Neutrophil (primary cell): Measurements from ENCODE around the gene RUNX2.

Experiments
- H3K27ac ChIP-seq: fragments of 200-600 bp; sonication (generic); 2 replicates; pipeline ENCODE4 v1.5.1; 2016; ENCODE audit warnings: mild to moderate bottlenecking, moderate library complexity
- H3K27me3 ChIP-seq: fragments of 200-600 bp; sonication (generic); 2 replicates; pipeline ENCODE4 v1.6.0; 2016; ENCODE audit warnings: mild to moderate bottlenecking
- H3K36me3 ChIP-seq: fragments of 200-600 bp; sonication (generic); 2 replicates; pipeline ENCODE4 v1.5.1; 2017
- H3K4me1 ChIP-seq, 2 experiments: fragments of 200-600 bp in 1 of 2; sonication (generic) in 1 of 2; 1 replicate in 1 of 2; 2 replicates in 1 of 2; pipeline versions ENCODE4 v1.5.1 to v1.6.1; 2013 to 2016; ENCODE audit warnings: low read depth in 1 of 2, low read length in 1 of 2, mild to moderate bottlenecking in 1 of 2, moderate library complexity in 1 of 2; ENCODE audit not compliant: control insufficient read depth in 1 of 2, insufficient read depth in 1 of 2
- H3K4me3 ChIP-seq, 2 experiments: fragments of 200-600 bp in 1 of 2; sonication (generic) in 1 of 2; 1 replicate in 1 of 2; 2 replicates in 1 of 2; pipeline ENCODE4 v1.5.1; 2013 to 2016; ENCODE audit warnings: low read depth in 1 of 2, low read length in 1 of 2, mild to moderate bottlenecking in 1 of 2, moderate library complexity in 1 of 2
- H3K9me3 ChIP-seq: fragments of 200-600 bp; sonication (generic); 2 replicates; pipeline ENCODE4 v1.5.1; 2016
- CTCF ChIP-seq: fragments of 200-600 bp; sonication (generic); IDR thresholded peaks from 2 replicates; pipeline ENCODE4 v1.5.1; 2016; ENCODE audit warnings: antibody characterized with exemption

Gene RUNX2

DNA sequence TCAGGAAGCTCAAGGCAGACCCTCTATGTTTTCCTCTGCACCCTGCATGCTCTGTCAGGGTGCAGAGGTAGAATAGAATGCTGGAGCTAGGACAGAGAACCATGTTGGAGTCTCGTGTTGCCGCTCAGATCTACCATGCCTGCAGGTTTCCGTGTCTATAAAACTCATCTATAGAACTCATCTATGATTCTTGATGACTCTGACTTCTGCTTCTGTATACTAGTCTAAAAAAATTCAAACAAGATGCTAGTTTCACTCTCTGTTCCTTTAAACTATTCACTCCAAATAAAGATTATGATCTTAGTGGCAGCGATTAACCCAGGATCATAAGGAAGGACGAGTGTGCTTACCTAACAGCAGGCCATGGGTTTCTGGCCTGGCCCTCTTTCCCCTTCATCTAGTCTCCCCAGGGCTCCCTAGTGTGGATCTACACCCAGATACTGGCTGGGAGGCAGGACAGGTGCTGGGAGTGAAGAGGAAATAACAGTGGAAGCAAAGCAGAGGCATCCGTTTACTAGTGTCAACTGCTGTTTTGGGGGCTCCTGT lies 212.3 kb downstream of the RUNX2 start:
- peaks cover 9 to 19% of the 10 kb centered on the region in 2 experiments for H3K4me1 ChIP-seq
- H3K27me3 ChIP-seq = no peaks in the 10 kb centered on the region
- H3K9me3 ChIP-seq = no peaks in the 10 kb centered on the region
- no peak for TF ChIP-seq CTCF
- no peak overlapping the region for H3K27ac ChIP-seq
- H3K36me3 ChIP-seq = peaks cover 11% of the 10 kb centered on the region
- H3K4me3 ChIP-seq = no peak overlapping the region

DNA sequence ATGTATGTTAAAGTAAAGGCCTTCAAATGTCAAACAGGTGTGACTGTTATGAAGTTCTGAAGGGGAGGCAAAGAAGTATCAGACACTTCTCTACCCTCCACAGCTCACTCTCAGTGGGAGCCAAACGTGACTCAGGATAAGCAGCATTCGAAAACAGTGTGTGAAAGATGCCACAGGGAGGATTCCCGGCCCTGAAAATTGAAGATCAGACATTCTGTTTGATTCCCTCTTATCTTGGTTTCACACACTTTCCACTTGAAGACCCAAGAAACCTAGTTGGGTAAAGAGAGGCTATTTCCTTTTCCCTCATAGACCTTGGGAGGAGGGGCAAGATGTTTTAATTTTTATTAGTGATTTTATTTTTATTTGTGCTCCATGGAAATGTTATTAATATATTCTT lies 213.8 kb downstream of the RUNX2 start:
- Histone ChIP-seq H3K4me3 (no peak overlapping the region), H3K27me3 (no peaks in the 10 kb centered on the region), H3K4me1 (peaks cover 0 to 10% of the 10 kb centered on the region in 2 experiments), H3K9me3 (no peaks in the 10 kb centered on the region), H3K27ac (no peak overlapping the region), H3K36me3 (peaks cover 15% of the 10 kb centered on the region)
- TF ChIP-seq CTCF = no peak

GRCh38 chr6:45543298-45544235 lies 215.4 kb downstream of the RUNX2 start:
- no peak for TF ChIP-seq CTCF
- Histone ChIP-seq H3K27ac (no peak overlapping the region), H3K4me3 (no peak overlapping the region)

GRCh38 chr6:45545416-45545815 lies 217.3 kb downstream of the RUNX2 start:
- no peaks in the 10 kb centered on the region for H3K9me3 ChIP-seq
- H3K4me3 ChIP-seq = no peak overlapping the region
- H3K36me3 ChIP-seq = peaks cover 22% of the 10 kb centered on the region
- no peak overlapping the region for H3K27ac ChIP-seq
- peaks cover 3 to 19% of the 10 kb centered on the region in 2 experiments for H3K4me1 ChIP-seq
- TF ChIP-seq CTCF = no peak
- no peaks in the 10 kb centered on the region for H3K27me3 ChIP-seq

More at GRCh38 chr6:45543298-45544235, 215.4 kb downstream of the RUNX2 start:
- H3K9me3 ChIP-seq = no peaks in the 10 kb centered on the region
- no peaks in the 10 kb centered on the region for H3K27me3 ChIP-seq
- peaks cover 22% of the 10 kb centered on the region for H3K36me3 ChIP-seq
- peaks cover under 1 to 12% of the 10 kb centered on the region in 2 experiments for H3K4me1 ChIP-seq

DNA sequence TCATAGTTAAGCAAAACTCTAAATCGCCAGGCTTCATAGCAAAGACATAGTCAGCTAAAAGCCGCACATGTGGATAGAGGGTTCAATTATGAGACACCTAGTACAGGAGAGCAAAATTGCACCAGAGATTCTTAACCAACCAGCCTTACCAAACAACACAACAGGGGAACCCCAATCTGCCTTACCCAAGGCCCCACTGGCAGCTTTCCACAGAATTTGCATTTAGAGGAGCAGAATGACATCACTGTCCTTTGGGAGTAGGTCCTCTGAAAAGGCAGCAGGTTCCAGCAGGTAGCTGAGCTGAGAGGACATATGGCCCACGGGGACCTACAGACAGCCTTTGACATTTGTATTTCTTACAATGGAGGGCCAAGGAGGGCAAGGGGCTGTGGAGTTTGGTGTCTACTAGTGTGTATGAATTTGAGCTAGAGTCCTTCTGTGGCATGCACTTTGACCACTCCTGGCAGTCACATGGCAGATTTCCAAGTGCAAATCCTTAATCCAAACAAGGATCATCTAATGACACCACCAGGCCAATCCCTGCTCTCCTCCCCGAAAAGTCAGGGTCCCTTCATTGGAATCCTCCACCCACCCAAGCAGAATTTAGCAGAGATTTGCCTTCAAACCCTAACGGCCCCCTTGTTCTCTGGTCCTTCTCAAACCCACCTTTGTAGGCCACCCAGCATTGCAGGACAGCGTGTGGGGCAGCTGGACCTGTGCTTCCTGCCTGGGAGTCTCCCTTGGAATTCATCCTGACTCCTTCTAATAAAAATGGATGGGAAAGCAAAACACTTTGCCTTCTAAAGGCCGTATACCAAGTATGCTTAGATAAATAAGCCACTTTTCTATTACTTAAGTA lies 220.8 kb downstream of the RUNX2 start:
- Histone ChIP-seq H3K36me3 (peaks cover 11% of the 10 kb centered on the region), H3K27ac (no peak overlapping the region), H3K27me3 (no peaks in the 10 kb centered on the region), H3K4me3 (no peak overlapping the region), H3K9me3 (no peaks in the 10 kb centered on the region), H3K4me1 (peaks cover 3 to 10% of the 10 kb centered on the region in 2 experiments)
- TF ChIP-seq CTCF = no peak
